GM23338 (cell line): ENCODE measurements around the gene HEXA. TPM values are rescaled to one million over a fixed set of nuclear protein-coding genes. Genes with fewer than 3 reads are reported as not detected.

ENCODE experiments used
- CREB1 ChIP-seq: fragments of 250-450 bp; sonication (Bioruptor Pico); IDR thresholded peaks from 2 replicates; pipeline ENCODE4 v1.5.0; 2020; ENCODE audit warnings: low read depth, mild to moderate bottlenecking, moderate library complexity
- ETS1 ChIP-seq: IDR thresholded peaks from 2 replicates; pipeline ENCODE4 v1.6.1; 2016; ENCODE audit warnings: antibody characterized with exemption
- EZH2phosphoT487 ChIP-seq: fragments of 200-600 bp; sonication (generic); IDR thresholded peaks from one replicate; pipeline ENCODE4 v1.8.1; 2018; ENCODE audit warnings: antibody characterized with exemption; ENCODE audit not compliant: unreplicated experiment
- NANOG ChIP-seq: IDR thresholded peaks from 2 replicates; pipeline ENCODE4 v1.6.1; 2016; ENCODE audit warnings: antibody characterized with exemption, borderline replicate concordance
- POLR2AphosphoS5 ChIP-seq: IDR thresholded peaks from 2 replicates; pipeline ENCODE4 v1.6.1; 2016; ENCODE audit warnings: antibody characterized with exemption, low read depth
- ZNF114 ChIP-seq: fragments of 250-450 bp; sonication (Bioruptor Pico); IDR thresholded peaks from 2 replicates; pipeline ENCODE4 v1.5.0; 2020; ENCODE audit warnings: mild to moderate bottlenecking, moderate library complexity
- ZNF462 ChIP-seq: fragments of 250-450 bp; sonication (Bioruptor Pico); IDR thresholded peaks from 2 replicates; pipeline ENCODE4 v1.5.0; 2020; ENCODE audit warnings: mild to moderate bottlenecking, moderate library complexity
- polyA plus RNA-seq: library from polyadenylated mRNA; unstranded; fragments of >200 nt; fragmentation: Nextera tagmentation; extraction: Ambion mirVana; gene quantifications from 2 replicates; pipeline ENCODE4 v1.2.1, GENCODE V29; 2016
- total RNA-seq: library from RNA; depleted of rRNA; stranded (reverse); fragments of >200 nt; shearing (Covaris generic); gene quantifications from 2 replicates; pipeline ENCODE4 v1.2.3, GENCODE V29; 2014
- TF ChIP-seq, protein P1 (sequence below), 2 experiments: fragments of 200-600 bp in 1 of 2; sonication (generic) in 1 of 2; conservative IDR thresholded peaks; 2 replicates each; pipeline versions ENCODE4 v1.5.1 to v1.6.1; 2016 to 2017; ENCODE audit warnings: antibody characterized with exemption in 2 of 2, low read depth in 2 of 2, mild to moderate bottlenecking in 2 of 2, moderate library complexity in 1 of 2

The HEXA gene
- total and polyA plus RNA-seq, 2 experiments from 2014 or later = 43.0 to 43.8 TPM

DNA sequence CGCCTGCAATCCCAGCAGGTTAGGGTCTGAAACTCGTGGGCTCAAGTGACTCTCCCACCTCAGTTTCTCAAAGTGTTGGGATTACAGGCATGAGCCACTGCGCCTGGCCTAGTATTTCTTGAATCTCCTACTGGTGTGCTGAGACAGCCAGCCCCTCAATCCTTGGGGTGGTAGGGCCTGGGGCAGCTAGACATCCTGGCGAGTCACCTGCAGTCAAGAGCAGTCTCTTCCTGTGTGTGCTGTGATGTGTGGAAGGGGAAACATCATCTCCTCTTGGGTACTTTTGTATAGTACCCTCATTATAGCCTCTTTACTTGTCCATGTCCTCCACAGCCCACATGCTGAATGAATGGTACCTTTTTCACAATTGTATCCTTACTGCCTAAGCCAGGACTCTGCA is 4.9 kb upstream of the HEXA start (continued):
- no peak for TF ChIP-seq ZNF462 (CRISPR knock-in tag)
- no peak for TF ChIP-seq NANOG
- TF ChIP-seq, protein P1, sequence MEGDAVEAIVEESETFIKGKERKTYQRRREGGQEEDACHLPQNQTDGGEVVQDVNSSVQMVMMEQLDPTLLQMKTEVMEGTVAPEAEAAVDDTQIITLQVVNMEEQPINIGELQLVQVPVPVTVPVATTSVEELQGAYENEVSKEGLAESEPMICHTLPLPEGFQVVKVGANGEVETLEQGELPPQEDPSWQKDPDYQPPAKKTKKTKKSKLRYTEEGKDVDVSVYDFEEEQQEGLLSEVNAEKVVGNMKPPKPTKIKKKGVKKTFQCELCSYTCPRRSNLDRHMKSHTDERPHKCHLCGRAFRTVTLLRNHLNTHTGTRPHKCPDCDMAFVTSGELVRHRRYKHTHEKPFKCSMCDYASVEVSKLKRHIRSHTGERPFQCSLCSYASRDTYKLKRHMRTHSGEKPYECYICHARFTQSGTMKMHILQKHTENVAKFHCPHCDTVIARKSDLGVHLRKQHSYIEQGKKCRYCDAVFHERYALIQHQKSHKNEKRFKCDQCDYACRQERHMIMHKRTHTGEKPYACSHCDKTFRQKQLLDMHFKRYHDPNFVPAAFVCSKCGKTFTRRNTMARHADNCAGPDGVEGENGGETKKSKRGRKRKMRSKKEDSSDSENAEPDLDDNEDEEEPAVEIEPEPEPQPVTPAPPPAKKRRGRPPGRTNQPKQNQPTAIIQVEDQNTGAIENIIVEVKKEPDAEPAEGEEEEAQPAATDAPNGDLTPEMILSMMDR (conservative IDR thresholded peaks at IDR 0.05; ENCODE audit: low read depth in 2 of 2) = no peak
- TF ChIP-seq POLR2AphosphoS5 = no peak
- TF ChIP-seq CREB1 (CRISPR knock-in tag) = no peak
- TF ChIP-seq EZH2phosphoT487 = no peak
- no peak for TF ChIP-seq ETS1
- TF ChIP-seq ZNF114 (CRISPR knock-in tag) = no peak
